ENCODE results near the gene RPS6KA2. TPM values are rescaled to one million over a fixed set of nuclear protein-coding genes. Genes with fewer than 3 reads are reported as not detected.

Gene RPS6KA2
- total and polyA plus RNA-seq, 2 experiments from 2014 or later, result 19.3 to 24.0 TPM

DNA sequence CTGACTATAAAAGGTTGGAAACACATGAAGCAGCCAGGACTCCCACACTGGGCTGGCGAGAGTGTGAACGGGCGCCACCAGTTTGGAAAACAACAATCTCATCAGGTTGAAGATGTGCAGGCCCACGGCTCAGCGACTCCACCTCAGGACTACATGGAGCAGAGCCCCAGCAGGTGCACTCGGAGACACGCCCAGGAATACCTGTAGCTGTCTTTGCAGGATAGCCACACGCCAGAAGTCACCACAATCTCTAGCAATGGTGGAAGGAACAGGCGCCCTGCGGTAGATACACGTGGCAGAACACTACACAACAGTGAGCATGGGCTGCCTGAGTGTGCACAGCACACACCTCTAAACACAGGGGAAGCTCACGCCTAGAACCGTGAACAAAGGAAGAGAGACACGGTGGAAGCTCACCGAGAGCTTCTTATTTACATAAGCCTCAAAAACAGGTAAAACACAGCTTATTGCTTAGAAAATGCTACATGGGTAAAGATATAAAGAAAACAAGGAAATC, 28.7 kb upstream of the RPS6KA2 start:
- no peak overlapping the region for H3K27ac ChIP-seq
- H3K36me3 ChIP-seq, result no peaks in the 10 kb centered on the region
- DNase-seq (ENCODE audit: low read depth in 1 of 2, low spot score in 1 of 2), result no peak
- H3K9me3 ChIP-seq (ENCODE audit: low read depth), result no peaks in the 10 kb centered on the region
- TF ChIP-seq, protein P1, sequence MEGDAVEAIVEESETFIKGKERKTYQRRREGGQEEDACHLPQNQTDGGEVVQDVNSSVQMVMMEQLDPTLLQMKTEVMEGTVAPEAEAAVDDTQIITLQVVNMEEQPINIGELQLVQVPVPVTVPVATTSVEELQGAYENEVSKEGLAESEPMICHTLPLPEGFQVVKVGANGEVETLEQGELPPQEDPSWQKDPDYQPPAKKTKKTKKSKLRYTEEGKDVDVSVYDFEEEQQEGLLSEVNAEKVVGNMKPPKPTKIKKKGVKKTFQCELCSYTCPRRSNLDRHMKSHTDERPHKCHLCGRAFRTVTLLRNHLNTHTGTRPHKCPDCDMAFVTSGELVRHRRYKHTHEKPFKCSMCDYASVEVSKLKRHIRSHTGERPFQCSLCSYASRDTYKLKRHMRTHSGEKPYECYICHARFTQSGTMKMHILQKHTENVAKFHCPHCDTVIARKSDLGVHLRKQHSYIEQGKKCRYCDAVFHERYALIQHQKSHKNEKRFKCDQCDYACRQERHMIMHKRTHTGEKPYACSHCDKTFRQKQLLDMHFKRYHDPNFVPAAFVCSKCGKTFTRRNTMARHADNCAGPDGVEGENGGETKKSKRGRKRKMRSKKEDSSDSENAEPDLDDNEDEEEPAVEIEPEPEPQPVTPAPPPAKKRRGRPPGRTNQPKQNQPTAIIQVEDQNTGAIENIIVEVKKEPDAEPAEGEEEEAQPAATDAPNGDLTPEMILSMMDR (IDR thresholded peaks at IDR 0.05; ENCODE audit: low read depth, low read length), result no peak
- H3K4me3 ChIP-seq, result no peak overlapping the region
- peaks cover 40% of the 10 kb centered on the region for H3K27me3 ChIP-seq
- peaks cover 34% of the 10 kb centered on the region for H3K4me1 ChIP-seq (ENCODE audit: low read depth)

DNA sequence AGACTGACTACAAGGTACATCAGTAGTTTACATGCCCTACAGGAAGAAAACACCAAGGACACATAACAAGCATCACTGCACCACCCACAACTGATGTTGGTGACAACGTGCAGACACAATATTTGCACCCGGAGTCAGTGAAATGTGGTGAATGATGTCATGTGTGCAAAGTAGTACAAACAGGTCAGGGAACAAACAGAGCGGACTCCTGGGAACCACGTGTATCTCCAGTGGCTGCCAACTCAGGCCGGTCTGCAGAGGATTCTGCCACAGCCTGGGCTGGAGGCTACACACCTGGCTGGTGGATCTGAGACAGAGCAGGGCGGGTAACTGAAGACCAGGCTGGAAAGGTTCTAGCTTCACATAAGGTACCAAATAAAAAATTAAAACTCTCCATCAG, 28.2 kb upstream of the RPS6KA2 start:
- TF ChIP-seq, protein P1 (IDR thresholded peaks at IDR 0.05; ENCODE audit: low read depth, low read length), result no peak
- peaks cover 39% of the 10 kb centered on the region for H3K4me1 ChIP-seq (ENCODE audit: low read depth)
- H3K9me3 ChIP-seq (ENCODE audit: low read depth), result no peaks in the 10 kb centered on the region
- no peaks in the 10 kb centered on the region for H3K36me3 ChIP-seq
- DNase-seq (ENCODE audit: low read depth in 1 of 2, low spot score in 1 of 2), result no peak
- no peak overlapping the region for H3K4me3 ChIP-seq
- H3K27ac ChIP-seq, result no peak overlapping the region
- H3K27me3 ChIP-seq, result peaks cover 40% of the 10 kb centered on the region

DNA sequence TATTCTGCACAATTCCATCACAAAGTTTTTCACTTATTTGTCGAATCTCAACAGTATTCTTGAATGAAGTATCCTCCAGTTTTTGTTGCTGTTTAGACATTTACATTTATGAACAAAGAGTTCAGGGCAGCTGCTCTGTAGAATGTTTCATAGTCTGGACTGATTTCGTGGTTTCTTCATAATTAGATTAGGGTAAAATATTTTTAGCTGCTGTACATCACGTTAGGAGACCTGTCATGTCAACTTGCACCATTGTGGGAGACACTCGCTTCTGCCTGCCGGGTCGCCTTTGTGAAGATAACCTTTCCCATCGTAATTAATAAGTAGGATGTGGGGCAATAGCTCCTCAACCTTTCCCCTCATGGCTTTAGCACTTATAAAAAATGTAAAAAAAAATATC, 27.5 kb upstream of the RPS6KA2 start:
- Histone ChIP-seq H3K9me3 (ENCODE audit: low read depth) (no peaks in the 10 kb centered on the region), H3K27ac (no peak overlapping the region), H3K4me1 (ENCODE audit: low read depth) (peaks cover 45% of the 10 kb centered on the region), H3K4me3 (no peak overlapping the region), H3K27me3 (peaks cover 40% of the 10 kb centered on the region), H3K36me3 (no peaks in the 10 kb centered on the region)
- TF ChIP-seq, protein P1 (IDR thresholded peaks at IDR 0.05; ENCODE audit: low read depth, low read length), result no peak
- no peak for DNase-seq (ENCODE audit: low read depth in 1 of 2, low spot score in 1 of 2)

DNA sequence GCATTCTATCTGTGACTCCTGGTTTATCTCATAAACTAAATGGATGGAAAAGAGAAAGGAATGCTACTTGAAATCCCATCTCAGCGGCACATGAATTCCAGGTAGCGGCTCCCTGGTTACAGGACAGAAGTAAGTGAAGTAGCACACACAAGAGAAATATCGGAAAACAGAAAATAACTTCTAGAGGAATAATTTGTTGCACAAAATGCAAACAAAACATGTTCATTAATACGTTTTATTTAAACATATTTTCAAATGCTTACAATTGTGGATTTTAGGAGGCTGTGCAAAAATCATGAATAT, 26.5 kb upstream of the RPS6KA2 start:
- H3K27me3 ChIP-seq, result peaks cover 37% of the 10 kb centered on the region
- H3K9me3 ChIP-seq (ENCODE audit: low read depth), result no peaks in the 10 kb centered on the region
- H3K36me3 ChIP-seq, result no peaks in the 10 kb centered on the region
- DNase-seq (ENCODE audit: low read depth in 1 of 2, low spot score in 1 of 2), result no peak
- H3K4me3 ChIP-seq, result no peak overlapping the region
- no peak overlapping the region for H3K27ac ChIP-seq
- TF ChIP-seq, protein P1 (IDR thresholded peaks at IDR 0.05; ENCODE audit: low read depth, low read length), result no peak
- H3K4me1 ChIP-seq (ENCODE audit: low read depth), result peaks cover 48% of the 10 kb centered on the region

DNA sequence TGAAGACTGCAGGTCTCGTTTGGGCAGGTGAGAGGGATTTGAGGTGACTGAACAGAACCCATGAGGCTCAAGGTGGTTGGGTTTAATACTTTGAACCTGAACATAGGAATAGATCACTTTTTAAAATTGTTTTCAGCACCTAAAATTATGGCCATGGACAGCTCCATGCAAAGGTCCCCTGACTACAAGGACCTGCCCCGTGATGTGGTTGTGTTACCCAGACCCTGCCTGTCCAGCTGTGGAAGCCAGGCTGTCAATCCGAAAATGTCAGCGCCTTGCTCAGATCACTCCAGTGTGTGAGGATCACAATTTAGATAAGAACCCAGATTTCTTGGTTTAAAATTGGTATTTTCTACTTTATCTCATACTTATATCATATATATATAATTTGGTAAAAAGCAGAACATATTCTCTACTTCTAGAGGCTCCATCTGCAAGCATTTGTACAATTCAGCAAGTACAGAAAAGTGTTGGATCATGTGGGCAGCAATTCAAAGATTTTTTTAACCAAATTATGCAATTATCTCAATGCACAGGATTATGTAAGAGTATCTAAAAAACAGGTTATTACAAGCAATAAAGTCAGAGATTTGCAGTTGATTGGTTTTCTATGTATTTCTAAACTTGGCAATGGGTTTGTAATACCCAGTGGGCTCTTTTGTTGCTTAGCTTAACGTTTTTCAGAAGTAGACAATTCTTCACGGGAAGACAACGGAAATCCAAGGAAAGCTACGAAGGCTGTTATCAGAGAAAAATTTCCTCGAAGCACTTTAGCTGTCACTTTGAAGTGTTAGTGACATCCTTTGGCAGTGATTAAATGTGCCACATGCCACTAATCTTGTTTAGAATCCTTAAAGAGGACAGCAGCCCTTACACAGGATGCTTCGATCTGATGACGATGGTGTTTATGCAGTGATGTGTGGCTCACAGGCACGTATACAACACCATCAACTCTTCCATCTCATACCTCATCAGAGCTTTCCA, 24.1 kb upstream of the RPS6KA2 start:
- DNase-seq (ENCODE audit: low read depth in 1 of 2, low spot score in 1 of 2), result no peak
- TF ChIP-seq, protein P1 (IDR thresholded peaks at IDR 0.05; ENCODE audit: low read depth, low read length), result no peak
- no peaks in the 10 kb centered on the region for H3K36me3 ChIP-seq

More for the DNA sequence above, 24.1 kb upstream of the RPS6KA2 start:
- peaks cover 38% of the 10 kb centered on the region for H3K4me1 ChIP-seq (ENCODE audit: low read depth)
- H3K27me3 ChIP-seq, result peaks cover 12% of the 10 kb centered on the region
- no peaks in the 10 kb centered on the region for H3K9me3 ChIP-seq (ENCODE audit: low read depth)
- no peak overlapping the region for H3K27ac ChIP-seq
- H3K4me3 ChIP-seq, result no peak overlapping the region
